Stimulated activated naive CD8-positive, alpha-beta T cell treated with anti-CD3 and anti-CD28 coated beads, Interleukin-15, Interleukin-2, amounts not matched to agents 100 ng/mL and 50 ng/mL, for 24 hours (primary cell): ENCODE data around the gene MBOAT2.

Experiments used
- H3K27ac Mint-ChIP-seq: one replicate; pipeline ENCODE4 v1.8.0; 2021; ENCODE audit warnings: mild to moderate bottlenecking, mixed read lengths
- H3K27me3 Mint-ChIP-seq: one replicate; pipeline ENCODE4 v1.8.0; 2021; ENCODE audit warnings: mixed read lengths
- H3K36me3 Mint-ChIP-seq: one replicate; pipeline ENCODE4 v1.8.0; 2021; ENCODE audit warnings: low read depth, mixed read lengths
- H3K4me1 Mint-ChIP-seq: one replicate; pipeline ENCODE4 v1.8.0; 2021; ENCODE audit warnings: low read depth, mixed read lengths
- H3K4me3 Mint-ChIP-seq: one replicate; pipeline ENCODE4 v1.8.0; 2021; ENCODE audit warnings: mild to moderate bottlenecking, mixed read lengths
- H3K9me3 Mint-ChIP-seq: one replicate; pipeline ENCODE4 v1.8.0; 2021; ENCODE audit warnings: mixed read lengths

Gene MBOAT2

DNA sequence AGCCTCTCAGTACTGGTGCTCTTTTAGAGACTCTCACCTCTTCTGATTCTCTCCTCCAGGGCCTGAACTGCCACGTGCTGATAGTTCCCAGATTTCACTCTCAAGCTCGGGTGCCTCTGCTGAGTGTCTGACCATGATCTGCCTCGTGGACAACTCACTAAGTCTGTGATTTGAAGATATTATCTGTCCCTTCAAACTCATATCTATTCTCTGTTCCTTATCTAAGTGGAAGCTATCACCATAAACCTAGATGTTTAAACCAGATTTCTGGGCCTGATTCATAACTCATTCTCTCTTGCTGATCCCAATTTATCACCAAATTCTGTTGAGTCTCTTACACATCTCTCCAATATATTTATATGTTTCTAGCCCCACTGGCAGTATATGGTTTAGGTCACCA is 136.1 kb downstream of the MBOAT2 start:
- Mint-ChIP-seq H3K36me3 (no peaks in the 10 kb centered on the region), H3K27me3 (no peaks in the 10 kb centered on the region), H3K4me1 (no peaks in the 10 kb centered on the region), H3K9me3 (no peaks in the 10 kb centered on the region), H3K4me3 (no peak overlapping the region), H3K27ac (no peak overlapping the region)

DNA sequence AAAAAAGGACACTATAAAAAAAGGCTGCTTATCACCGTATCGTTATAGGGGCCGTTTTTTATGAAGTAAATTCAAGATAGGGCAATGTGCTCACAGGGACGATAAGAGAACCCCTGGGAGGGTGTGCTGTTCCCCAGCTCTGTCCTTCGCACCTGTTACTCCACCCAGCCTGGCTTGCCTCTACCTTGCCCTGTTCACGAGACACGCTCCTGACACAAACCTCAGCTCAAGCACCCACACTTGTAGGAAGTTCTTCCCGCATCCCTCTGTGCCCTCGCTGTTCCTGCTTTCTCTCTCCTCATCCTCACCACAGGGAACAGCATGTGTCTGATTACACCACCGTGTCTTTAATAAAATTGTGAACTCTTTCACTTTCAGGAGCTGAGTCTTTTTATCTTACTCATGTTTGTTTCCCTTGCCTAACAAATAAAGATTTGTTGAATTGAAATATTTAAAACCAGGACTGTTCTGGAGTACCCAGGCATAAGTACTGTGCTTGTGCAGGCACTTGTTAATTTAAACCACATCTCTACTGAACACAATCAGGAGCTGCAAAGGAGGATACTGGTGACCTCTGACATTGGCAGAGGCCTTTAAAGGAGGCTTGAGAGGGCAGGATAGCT is 140.0 kb downstream of the MBOAT2 start:
- no peak overlapping the region for H3K4me3 Mint-ChIP-seq
- no peaks in the 10 kb centered on the region for H3K4me1 Mint-ChIP-seq
- no peaks in the 10 kb centered on the region for H3K36me3 Mint-ChIP-seq
- no peaks in the 10 kb centered on the region for H3K27me3 Mint-ChIP-seq
- no peaks in the 10 kb centered on the region for H3K9me3 Mint-ChIP-seq
- no peak overlapping the region for H3K27ac Mint-ChIP-seq

DNA sequence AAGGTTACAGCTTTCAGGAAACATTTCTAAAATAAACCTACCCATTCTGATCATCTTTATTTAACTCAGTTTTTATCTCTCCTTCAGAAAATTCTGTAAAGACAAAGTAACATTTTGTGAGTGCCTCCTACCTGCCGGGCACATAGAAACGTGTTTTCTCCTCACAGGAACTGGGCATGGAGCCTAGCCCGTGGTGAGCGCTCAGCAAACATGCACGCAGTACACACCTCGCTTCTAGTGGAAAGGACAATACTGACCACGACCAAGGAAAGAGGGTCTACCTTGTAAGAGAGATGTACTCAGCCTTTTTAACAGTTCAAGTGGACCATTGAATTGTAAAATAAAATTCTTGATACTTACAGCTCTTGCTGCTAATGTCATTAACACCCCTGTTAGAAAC is 141.3 kb downstream of the MBOAT2 start:
- no peaks in the 10 kb centered on the region for H3K27me3 Mint-ChIP-seq
- no peaks in the 10 kb centered on the region for H3K36me3 Mint-ChIP-seq
- no peak overlapping the region for H3K4me3 Mint-ChIP-seq
- H3K27ac Mint-ChIP-seq: no peak overlapping the region
- no peaks in the 10 kb centered on the region for H3K4me1 Mint-ChIP-seq
- no peaks in the 10 kb centered on the region for H3K9me3 Mint-ChIP-seq

GRCh38 chr2:8861797-8862196 is 141.7 kb downstream of the MBOAT2 start:
- Mint-ChIP-seq H3K27ac (no peak overlapping the region), H3K36me3 (no peaks in the 10 kb centered on the region), H3K4me3 (no peak overlapping the region), H3K4me1 (no peaks in the 10 kb centered on the region), H3K27me3 (no peaks in the 10 kb centered on the region), H3K9me3 (no peaks in the 10 kb centered on the region)

DNA sequence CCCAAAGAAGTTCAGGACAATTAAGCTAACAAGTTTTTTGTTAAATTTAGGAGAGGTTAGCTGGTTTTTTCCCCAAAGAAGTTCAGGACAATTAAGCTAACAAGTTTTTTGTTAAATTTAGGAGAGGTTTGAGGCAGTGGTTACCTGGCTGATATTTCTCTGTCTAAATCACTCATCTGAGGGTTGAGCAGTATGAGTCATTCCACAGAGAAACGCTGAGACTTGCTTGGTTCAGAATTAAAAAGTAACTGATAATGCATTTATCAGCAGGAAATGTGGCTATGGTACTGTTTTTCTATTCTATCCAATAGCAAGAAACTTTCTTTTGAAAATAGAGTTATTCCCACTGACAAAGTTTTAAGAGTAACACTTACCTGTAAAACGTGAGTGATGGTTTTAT is 143.2 kb downstream of the MBOAT2 start:
- Mint-ChIP-seq H3K27ac (no peak overlapping the region), H3K27me3 (peaks cover 4% of the 10 kb centered on the region), H3K9me3 (no peaks in the 10 kb centered on the region), H3K36me3 (no peaks in the 10 kb centered on the region), H3K4me3 (no peak overlapping the region), H3K4me1 (no peaks in the 10 kb centered on the region)

DNA sequence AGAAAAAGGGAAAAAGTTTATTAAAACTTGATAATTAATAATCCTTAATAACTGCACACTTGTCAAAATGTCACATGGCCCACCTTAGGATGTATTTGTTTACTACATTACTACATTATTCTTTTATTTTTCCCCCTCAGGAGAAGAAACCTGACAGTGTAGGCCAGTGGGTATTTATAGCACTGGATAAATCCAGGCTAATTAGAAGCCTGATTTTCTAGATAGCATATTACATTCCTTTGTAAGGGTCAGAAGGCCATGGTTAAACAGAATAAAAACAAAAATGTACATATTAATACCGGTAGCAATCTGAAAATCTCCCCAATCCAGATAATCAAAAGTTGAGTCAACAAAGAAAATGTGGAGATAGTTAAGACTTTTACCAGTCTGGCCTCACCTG is 144.6 kb downstream of the MBOAT2 start:
- no peak overlapping the region for H3K27ac Mint-ChIP-seq
- no peaks in the 10 kb centered on the region for H3K9me3 Mint-ChIP-seq
- no peaks in the 10 kb centered on the region for H3K36me3 Mint-ChIP-seq
- H3K4me1 Mint-ChIP-seq: no peaks in the 10 kb centered on the region
- no peak overlapping the region for H3K4me3 Mint-ChIP-seq
- H3K27me3 Mint-ChIP-seq: peaks cover 4% of the 10 kb centered on the region

GRCh38 chr2:8858264-8858663 is 145.2 kb downstream of the MBOAT2 start:
- Mint-ChIP-seq H3K4me3 (no peak overlapping the region), H3K27ac (no peak overlapping the region), H3K27me3 (peaks cover 4% of the 10 kb centered on the region), H3K36me3 (no peaks in the 10 kb centered on the region), H3K4me1 (no peaks in the 10 kb centered on the region), H3K9me3 (no peaks in the 10 kb centered on the region)

DNA sequence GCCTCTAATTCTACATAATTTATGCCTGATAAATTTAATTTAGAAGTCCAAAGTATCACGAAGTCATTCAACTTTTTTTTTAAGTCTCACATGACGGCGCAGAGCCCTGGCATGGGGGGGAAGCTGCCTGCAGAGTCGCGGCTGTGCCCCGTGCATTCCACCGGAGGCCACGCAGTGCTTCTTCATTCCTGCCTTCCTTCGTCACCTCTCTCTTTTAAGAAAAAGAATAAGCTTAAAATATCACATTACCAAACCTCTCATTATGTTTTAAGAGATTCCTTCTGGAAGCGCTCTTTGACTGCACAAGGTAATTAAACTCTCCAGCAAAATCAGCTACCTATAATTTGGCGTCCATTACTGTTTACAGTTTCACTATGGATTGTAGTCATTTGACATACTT is 145.8 kb downstream of the MBOAT2 start:
- H3K4me3 Mint-ChIP-seq: no peak overlapping the region
- no peaks in the 10 kb centered on the region for H3K4me1 Mint-ChIP-seq
- H3K27ac Mint-ChIP-seq: no peak overlapping the region
- H3K27me3 Mint-ChIP-seq: peaks cover 4% of the 10 kb centered on the region
- H3K9me3 Mint-ChIP-seq: no peaks in the 10 kb centered on the region
- no peaks in the 10 kb centered on the region for H3K36me3 Mint-ChIP-seq

- no peaks in the 10 kb centered on the region for H3K36me3 Mint-ChIP-seq
- no peak overlapping the region for H3K27ac Mint-ChIP-seq
- H3K9me3 Mint-ChIP-seq: no peaks in the 10 kb centered on the region
- H3K4me1 Mint-ChIP-seq: no peaks in the 10 kb centered on the region
- no peak overlapping the region for H3K4me3 Mint-ChIP-seq
- H3K27me3 Mint-ChIP-seq: peaks cover 4% of the 10 kb centered on the region
Observed at GRCh38 chr2:8856176-8856575, 147.3 kb downstream of the MBOAT2 start.

DNA sequence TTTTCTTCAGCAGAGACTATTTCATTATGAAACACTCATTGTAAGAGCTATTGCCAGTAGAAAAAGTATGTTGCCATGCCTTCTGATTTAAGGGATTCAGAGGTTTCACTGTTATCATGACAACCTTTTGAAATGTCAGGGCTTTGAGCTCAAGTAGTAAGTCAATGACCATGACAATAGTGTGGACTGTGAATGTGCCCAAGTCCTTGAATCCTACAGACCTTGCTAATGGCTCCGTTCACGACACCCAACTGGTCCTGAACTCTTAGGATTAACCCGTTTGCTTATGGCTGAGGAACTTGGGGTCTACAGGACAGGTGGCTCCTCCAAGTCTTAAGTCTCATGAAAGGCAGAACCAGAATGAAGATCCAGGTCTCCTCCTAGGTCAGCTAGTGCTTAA is 148.5 kb downstream of the MBOAT2 start:
- Mint-ChIP-seq H3K27ac (no peak overlapping the region), H3K36me3 (no peaks in the 10 kb centered on the region), H3K9me3 (no peaks in the 10 kb centered on the region), H3K4me1 (no peaks in the 10 kb centered on the region), H3K4me3 (no peak overlapping the region), H3K27me3 (peaks cover 4% of the 10 kb centered on the region)

DNA sequence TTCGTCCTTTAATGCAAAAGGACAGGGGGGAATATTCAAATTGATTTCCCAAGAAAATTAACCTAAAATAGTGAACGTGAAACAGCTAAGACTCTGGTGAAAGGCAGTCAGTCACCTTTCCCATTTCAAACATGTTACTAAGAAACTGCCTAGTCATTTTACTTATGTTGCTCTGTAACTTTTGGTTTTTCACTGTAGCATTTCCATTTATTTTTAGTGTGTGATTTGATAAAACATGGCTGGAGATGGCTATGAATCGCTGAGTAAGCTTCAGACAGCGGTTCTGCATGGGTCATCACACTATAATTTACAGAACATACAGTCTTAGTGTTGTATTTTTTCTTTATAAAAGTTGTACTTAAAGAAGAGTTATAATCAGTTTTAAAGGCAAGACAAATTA is 150.1 kb downstream of the MBOAT2 start:
- Mint-ChIP-seq H3K4me3 (no peak overlapping the region), H3K4me1 (no peaks in the 10 kb centered on the region), H3K27ac (no peak overlapping the region), H3K9me3 (no peaks in the 10 kb centered on the region), H3K27me3 (peaks cover 4% of the 10 kb centered on the region), H3K36me3 (no peaks in the 10 kb centered on the region)

GRCh38 chr2:8851811-8852560 is 151.5 kb downstream of the MBOAT2 start:
- Mint-ChIP-seq H3K27me3 (peaks cover 4% of the 10 kb centered on the region), H3K9me3 (no peaks in the 10 kb centered on the region), H3K36me3 (no peaks in the 10 kb centered on the region), H3K27ac (no peak overlapping the region), H3K4me1 (no peaks in the 10 kb centered on the region), H3K4me3 (no peak overlapping the region)

GRCh38 chr2:8850845-8851487 is 152.5 kb downstream of the MBOAT2 start:
- Mint-ChIP-seq H3K4me3 (no peak overlapping the region), H3K36me3 (no peaks in the 10 kb centered on the region)

DNA sequence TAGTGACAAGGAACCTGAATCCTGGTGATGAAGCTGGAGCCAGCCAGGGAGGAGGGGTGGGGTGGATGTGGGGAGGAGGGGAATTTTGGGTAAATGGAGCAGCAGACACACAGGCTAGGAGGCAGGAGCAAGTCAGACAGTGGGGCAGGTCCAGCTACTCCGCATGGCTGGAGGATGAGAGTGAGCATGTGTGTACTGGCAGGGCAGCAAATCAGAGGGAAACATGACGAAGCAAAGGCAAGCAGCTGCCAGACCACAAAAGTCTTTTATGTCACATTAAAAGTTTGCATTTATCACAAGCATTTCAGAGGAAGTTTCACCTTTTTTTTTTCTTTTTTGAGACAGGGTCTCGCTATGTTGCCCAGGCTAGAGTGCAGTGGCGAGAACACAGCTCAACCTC is 154.2 kb downstream of the MBOAT2 start:
- Mint-ChIP-seq H3K4me3 (no peak overlapping the region), H3K27me3 (peaks cover 16% of the 10 kb centered on the region), H3K36me3 (no peaks in the 10 kb centered on the region), H3K9me3 (no peaks in the 10 kb centered on the region), H3K4me1 (no peaks in the 10 kb centered on the region), H3K27ac (no peak overlapping the region)

More at GRCh38 chr2:8850845-8851487, 152.5 kb downstream of the MBOAT2 start:
- H3K4me1 Mint-ChIP-seq: no peaks in the 10 kb centered on the region
- no peaks in the 10 kb centered on the region for H3K9me3 Mint-ChIP-seq
- peak overlapping the region; percentile 13 for H3K27ac Mint-ChIP-seq
- peaks cover 11% of the 10 kb centered on the region for H3K27me3 Mint-ChIP-seq

- Mint-ChIP-seq H3K4me3 (no peak overlapping the region), H3K9me3 (no peaks in the 10 kb centered on the region), H3K4me1 (no peaks in the 10 kb centered on the region), H3K36me3 (no peaks in the 10 kb centered on the region), H3K27me3 (peaks cover 20% of the 10 kb centered on the region), H3K27ac (no peak overlapping the region)
Observed at GRCh38 chr2:8848328-8849100, 155.0 kb downstream of the MBOAT2 start.
